Tibial nerve (tissue), 4 donors: ENCODE measurements around the gene TNPO1. TPM values are rescaled to one million over a fixed set of nuclear protein-coding genes. Genes with fewer than 3 reads are reported as not detected.

Experiments
- DNase-seq, 2 donors: peaks; one replicate each; pipeline ENCODE4 v3.0.0-alpha.2; 2019; ENCODE audit warnings: low spot score in 2 of 2
- H3K27ac ChIP-seq, 4 donors: fragments of 200-600 bp; sonication (generic) in 3 of 4; one replicate each; pipeline ENCODE4 v1.5.1; 2017 to 2019; ENCODE audit warnings: mild to moderate bottlenecking in 1 of 4
- H3K27me3 ChIP-seq, 2 donors: fragments of 200-600 bp; sonication (generic) in 1 of 2; one replicate each; pipeline versions ENCODE4 v1.5.1 to v1.6.0; 2017 to 2019
- H3K36me3 ChIP-seq, 3 donors: fragments of 200-600 bp; sonication (generic); one replicate each; pipeline ENCODE4 v1.5.1; 2018 to 2019
- H3K4me1 ChIP-seq, 4 donors: fragments of 200-600 bp; sonication (generic) in 3 of 4; one replicate each; pipeline ENCODE4 v1.5.1; 2017 to 2019
- H3K4me3 ChIP-seq, 4 donors: fragments of 200-600 bp; sonication (generic) in 3 of 4; one replicate each; pipeline ENCODE4 v1.5.1; 2017 to 2019; ENCODE audit warnings: mild to moderate bottlenecking in 1 of 4, moderate library complexity in 1 of 4
- H3K9me3 ChIP-seq, 4 donors: fragments of 200-600 bp; sonication (generic) in 3 of 4; one replicate each; pipeline ENCODE4 v1.5.1; 2017 to 2019
- EP300 ChIP-seq, 2 donors: sonication (generic); formaldehyde crosslinking; IDR thresholded peaks; one replicate each; pipeline ENCODE4 v1.6.1; 2017; ENCODE audit warnings: antibody characterized with exemption in 2 of 2, mild to moderate bottlenecking in 1 of 2
- POLR2A ChIP-seq, 2 donors: fragments of 450-650 bp; IDR thresholded peaks; one replicate each; pipeline ENCODE4 v1.6.1; 2017; ENCODE audit warnings: antibody characterized with exemption in 2 of 2, mild to moderate bottlenecking in 2 of 2, moderate library complexity in 2 of 2
- WGBS, 2 donors: methylation state at CpG; one replicate each; pipeline ENCODE4 v1.1.5; 2018; 5-methylcytosine and 5-hydroxymethylcytosine counted together
- total RNA-seq, 4 donors: library from RNA; depleted of rRNA; stranded (reverse); fragments of >200 nt; gene quantifications; one replicate each; pipeline ENCODE4 v1.1.0, GENCODE V29; 2016
- TF ChIP-seq, protein P1 (sequence below), 5 experiments: fragments of 200-600 bp in 3 of 5; fragments of 450-650 bp in 2 of 5; sonication (generic) in 3 of 5; IDR thresholded peaks; one replicate each; pipeline ENCODE4 v1.5.1; 2016 to 2019; ENCODE audit warnings: antibody characterized with exemption in 5 of 5, mild to moderate bottlenecking in 3 of 5, moderate library complexity in 2 of 5

The TNPO1 gene
- total RNA-seq, 4 donors from 2014 or later, result 58.2 to 106 (median 81.4) TPM

DNA sequence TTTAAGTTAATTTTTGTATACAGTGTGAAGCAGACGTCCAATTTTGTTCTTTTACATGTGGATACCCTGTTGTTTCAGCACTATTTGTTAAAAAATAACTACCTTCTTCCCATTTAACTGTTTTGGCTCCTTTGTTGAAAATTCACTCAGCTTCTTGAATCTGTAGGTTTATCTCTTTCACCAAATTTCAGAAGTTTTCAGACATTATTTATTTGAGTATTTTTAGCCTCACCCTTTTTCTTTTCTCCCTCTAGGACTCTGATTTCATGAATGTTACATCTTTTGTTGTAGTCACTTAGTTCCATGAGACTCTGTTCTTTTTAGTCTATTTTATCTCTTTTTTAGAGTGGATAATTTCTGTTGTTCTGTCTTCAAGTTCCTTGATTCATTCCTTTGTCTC is 4.6 kb upstream of the TNPO1 start:
- no peak overlapping the region for H3K4me3 ChIP-seq
- no peak for TF ChIP-seq EP300 (IDR thresholded peaks at IDR 0.05)
- TF ChIP-seq, protein P1, sequence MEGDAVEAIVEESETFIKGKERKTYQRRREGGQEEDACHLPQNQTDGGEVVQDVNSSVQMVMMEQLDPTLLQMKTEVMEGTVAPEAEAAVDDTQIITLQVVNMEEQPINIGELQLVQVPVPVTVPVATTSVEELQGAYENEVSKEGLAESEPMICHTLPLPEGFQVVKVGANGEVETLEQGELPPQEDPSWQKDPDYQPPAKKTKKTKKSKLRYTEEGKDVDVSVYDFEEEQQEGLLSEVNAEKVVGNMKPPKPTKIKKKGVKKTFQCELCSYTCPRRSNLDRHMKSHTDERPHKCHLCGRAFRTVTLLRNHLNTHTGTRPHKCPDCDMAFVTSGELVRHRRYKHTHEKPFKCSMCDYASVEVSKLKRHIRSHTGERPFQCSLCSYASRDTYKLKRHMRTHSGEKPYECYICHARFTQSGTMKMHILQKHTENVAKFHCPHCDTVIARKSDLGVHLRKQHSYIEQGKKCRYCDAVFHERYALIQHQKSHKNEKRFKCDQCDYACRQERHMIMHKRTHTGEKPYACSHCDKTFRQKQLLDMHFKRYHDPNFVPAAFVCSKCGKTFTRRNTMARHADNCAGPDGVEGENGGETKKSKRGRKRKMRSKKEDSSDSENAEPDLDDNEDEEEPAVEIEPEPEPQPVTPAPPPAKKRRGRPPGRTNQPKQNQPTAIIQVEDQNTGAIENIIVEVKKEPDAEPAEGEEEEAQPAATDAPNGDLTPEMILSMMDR (IDR thresholded peaks at IDR 0.05), result no peak
- TF ChIP-seq POLR2A (IDR thresholded peaks at IDR 0.05), result no peak
- H3K9me3 ChIP-seq, result peaks cover 0 to 27% (median 0%) of the 10 kb centered on the region in 4 donors
- no peaks in the 10 kb centered on the region for H3K36me3 ChIP-seq
- H3K27me3 ChIP-seq, result no peaks in the 10 kb centered on the region
- H3K4me1 ChIP-seq, result peaks cover 0 to 9% (median 0%) of the 10 kb centered on the region in 4 donors
- no peak overlapping the region for H3K27ac ChIP-seq
- WGBS, 2 donors, result 78 to 79% methylated on average over 1 of the region's 1 CpG
- DNase-seq, result no peak

DNA sequence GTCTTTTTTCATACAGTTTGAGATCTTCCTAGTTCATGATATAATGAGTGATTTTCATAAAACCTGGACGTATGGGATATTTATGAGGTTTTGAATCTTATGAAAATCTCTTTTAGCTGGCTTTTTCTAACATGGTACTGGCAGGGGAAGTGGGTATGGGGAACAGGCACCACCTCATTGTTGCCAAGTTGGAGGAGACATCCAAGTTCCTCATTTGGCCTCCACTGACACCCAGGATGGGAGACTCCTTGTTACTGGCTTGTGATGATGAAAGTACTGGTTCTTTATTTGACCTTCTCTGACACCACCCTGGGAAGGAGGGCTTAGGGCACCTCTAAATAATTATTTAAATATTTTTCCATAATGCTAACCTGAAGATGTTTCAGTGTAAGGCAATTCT is 4.0 kb upstream of the TNPO1 start:
- no peak overlapping the region for H3K27ac ChIP-seq
- WGBS, 2 donors, result 81 to 96% methylated on average over 1 of the region's 1 CpG

DNA sequence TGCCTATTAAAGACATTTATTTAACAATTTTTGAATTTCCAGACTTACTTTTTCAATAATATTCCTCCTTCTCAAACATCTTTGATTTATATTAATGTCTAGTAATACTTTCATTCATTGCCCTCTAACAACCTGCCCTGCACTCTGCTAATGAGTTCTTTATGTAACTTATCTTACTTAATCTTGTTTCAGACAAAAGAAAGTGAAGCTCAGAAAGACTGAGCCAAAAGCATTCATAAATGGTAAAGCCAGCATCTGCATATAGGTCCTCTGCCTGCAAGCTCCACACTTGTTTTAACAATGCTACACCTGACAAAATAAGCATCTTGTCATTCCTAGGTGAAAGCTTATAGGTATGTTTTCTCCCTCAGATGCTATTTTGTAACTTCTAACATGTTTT is 2.4 kb upstream of the TNPO1 start:
- H3K27ac ChIP-seq, result no peak overlapping the region
- no peaks in the 10 kb centered on the region for H3K36me3 ChIP-seq
- no peaks in the 10 kb centered on the region for H3K27me3 ChIP-seq
- peaks cover 0 to 23% (median 10%) of the 10 kb centered on the region in 4 donors for H3K4me1 ChIP-seq
- H3K4me3 ChIP-seq, result no peak overlapping the region
- peaks cover 0 to 6% (median 0%) of the 10 kb centered on the region in 4 donors for H3K9me3 ChIP-seq
- no peak for DNase-seq
- TF ChIP-seq, protein P1 (IDR thresholded peaks at IDR 0.05), result no peak
- no peak for TF ChIP-seq POLR2A (IDR thresholded peaks at IDR 0.05)
- no peak for TF ChIP-seq EP300 (IDR thresholded peaks at IDR 0.05)

More for the DNA sequence above, 4.0 kb upstream of the TNPO1 start:
- Histone ChIP-seq H3K36me3 (no peaks in the 10 kb centered on the region), H3K4me3 (no peak overlapping the region), H3K4me1 (peaks cover 0 to 9% (median 0%) of the 10 kb centered on the region in 4 donors), H3K9me3 (peaks cover 0 to 21% (median 0%) of the 10 kb centered on the region in 4 donors), H3K27me3 (no peaks in the 10 kb centered on the region)
- no peak for DNase-seq
- TF ChIP-seq, protein P1 (IDR thresholded peaks at IDR 0.05), result no peak
- TF ChIP-seq EP300 (IDR thresholded peaks at IDR 0.05), result peak in 1 of 2 donors; percentile 39
- no peak for TF ChIP-seq POLR2A (IDR thresholded peaks at IDR 0.05)

DNA sequence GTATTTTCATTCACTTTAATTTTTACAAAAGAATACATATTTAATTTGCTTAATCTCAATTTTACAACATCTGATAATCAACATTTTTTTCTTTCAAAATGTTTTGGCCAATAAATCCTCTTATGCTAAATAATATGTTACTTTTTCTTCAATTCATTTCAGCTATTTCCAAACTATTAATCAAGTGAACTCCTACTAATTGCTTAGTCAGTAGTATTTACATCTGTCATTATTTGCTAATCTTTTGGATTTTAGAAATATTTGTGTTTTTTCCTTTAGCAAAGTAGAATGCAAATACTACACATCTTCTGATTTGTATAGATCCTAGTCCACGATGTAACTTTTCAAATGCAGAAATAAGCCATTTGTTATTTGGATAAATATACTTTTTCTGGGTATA is 1.6 kb upstream of the TNPO1 start:
- peaks cover 0 to 4% (median 0%) of the 10 kb centered on the region in 4 donors for H3K9me3 ChIP-seq
- H3K27ac ChIP-seq, result peak overlapping the region in 1 of 4 donors; percentile 97
- H3K27me3 ChIP-seq, result no peaks in the 10 kb centered on the region
- DNase-seq, result no peak
- TF ChIP-seq EP300 (IDR thresholded peaks at IDR 0.05) (no peak), POLR2A (IDR thresholded peaks at IDR 0.05) (no peak)
- TF ChIP-seq, protein P1 (IDR thresholded peaks at IDR 0.05), result no peak
- no peak overlapping the region for H3K4me3 ChIP-seq
- WGBS, 2 donors, result 92 to 97% methylated on average over 1 of the region's 1 CpG
- peaks cover 0 to 27% (median 11%) of the 10 kb centered on the region in 4 donors for H3K4me1 ChIP-seq
- H3K36me3 ChIP-seq, result no peaks in the 10 kb centered on the region

DNA sequence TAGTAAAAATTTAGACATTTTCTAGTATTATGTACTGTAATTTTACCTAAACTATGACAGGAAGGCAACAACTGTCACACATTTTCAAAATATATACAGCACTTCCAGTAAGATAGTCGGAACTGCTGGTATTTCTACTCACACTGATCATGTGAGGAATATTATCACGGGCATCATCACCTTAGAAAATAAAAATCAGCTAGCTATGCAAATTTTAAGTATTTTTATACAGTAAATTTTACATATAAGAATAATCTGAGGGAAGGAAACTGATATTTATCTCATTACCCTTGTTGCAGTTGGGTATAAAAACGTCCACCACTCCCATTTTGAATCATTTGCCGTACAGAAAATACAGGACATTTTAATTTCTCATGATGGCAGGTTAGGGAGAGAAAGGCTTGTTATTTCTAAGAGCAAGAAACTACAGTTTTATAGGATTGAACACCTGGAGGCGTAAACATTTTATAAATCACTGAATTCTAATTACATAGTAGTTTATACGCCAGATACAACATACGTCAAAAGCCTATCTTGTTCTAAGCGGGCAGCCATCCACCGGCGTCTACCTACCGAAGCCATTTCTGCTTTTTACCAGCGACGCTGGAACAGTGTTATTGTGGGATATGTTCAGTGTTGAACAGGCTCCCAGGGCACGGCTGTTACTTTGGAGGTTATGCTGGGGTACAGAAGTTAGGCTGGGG is 729 bp upstream of the TNPO1 start:
- peaks cover 0 to 4% (median 0%) of the 10 kb centered on the region in 4 donors for H3K9me3 ChIP-seq
- WGBS, 2 donors, result 6 to 8% methylated on average over 14 of the region's 14 CpGs
- H3K4me1 ChIP-seq, result peaks cover 0 to 27% (median 11%) of the 10 kb centered on the region in 4 donors
- H3K27ac ChIP-seq, result peak overlapping the region; percentile 87 to 99 (median 98)
- no peaks in the 10 kb centered on the region for H3K27me3 ChIP-seq
- DNase-seq, result peak in 1 of 2 donors; percentile 38
- peak overlapping the region; percentile 66 to 96 (median 90) for H3K4me3 ChIP-seq
- H3K36me3 ChIP-seq, result no peaks in the 10 kb centered on the region
- TF ChIP-seq POLR2A (IDR thresholded peaks at IDR 0.05) (no peak), EP300 (IDR thresholded peaks at IDR 0.05) (no peak)
- TF ChIP-seq, protein P1 (IDR thresholded peaks at IDR 0.05), result no peak
